H4 (cell line): ENCODE results near the gene MIB2. TPM values are rescaled to one million over a fixed set of nuclear protein-coding genes. Genes with fewer than 3 reads are reported as not detected.

Experiments
- total RNA-seq: library from RNA; depleted of rRNA; stranded (reverse); fragments of >200 nt; shearing (Covaris generic); gene quantifications from 2 replicates; pipeline ENCODE4 v1.2.3, GENCODE V29; 2014; rRNA removed

The MIB2 gene
- total RNA-seq, 1 experiment from 2014 or later, result 11.8 TPM

Other genes with a start within 250 kb of the MIB2 start
- 162 and 168 TPM in 2 replicates for gene AURKAIP1, start 240.3 kb upstream of the MIB2 start, total RNA-seq
- 46.0 and 49.4 TPM in 2 replicates for gene CCNL2, start 216.2 kb upstream of the MIB2 start, total RNA-seq
- 243 and 264 TPM in 2 replicates for gene MRPL20, start 208.2 kb upstream of the MIB2 start, total RNA-seq
- not detected in 2 replicates for gene ANKRD65, start 194.2 kb upstream of the MIB2 start, total RNA-seq
- 0.04 TPM in 1 of 2 replicates, not detected in the other for gene VWA1, start 179.8 kb upstream of the MIB2 start, total RNA-seq
- not detected in 2 replicates for gene ATAD3C, start 165.8 kb upstream of the MIB2 start, total RNA-seq
- 4.4 and 5.7 TPM in 2 replicates for gene ATAD3B, start 143.7 kb upstream of the MIB2 start, total RNA-seq
- gene ATAD3A, start 103.3 kb upstream of the MIB2 start, total RNA-seq, result 20.9 and 30.3 TPM in 2 replicates
- gene TMEM240, start 74.9 kb upstream of the MIB2 start, total RNA-seq, result not detected in 2 replicates
- gene SSU72, start 40.6 kb upstream of the MIB2 start, total RNA-seq, result 83.4 and 130 TPM in 2 replicates
- gene FNDC10, start 15.4 kb upstream of the MIB2 start, total RNA-seq, result 0.85 and 1.2 TPM in 2 replicates
- gene MMP23B, start 16.7 kb downstream of the MIB2 start, total RNA-seq, result not detected in 2 replicates
- gene CDK11B, start 43.5 kb downstream of the MIB2 start, total RNA-seq, result 4.7 and 10.4 TPM in 2 replicates
- 18.5 and 20.1 TPM in 2 replicates for gene SLC35E2B, start 77.3 kb downstream of the MIB2 start, total RNA-seq
- 3.8 and 7.0 TPM in 2 replicates for gene CDK11A, start 108.9 kb downstream of the MIB2 start, total RNA-seq
- 27.4 and 36.7 TPM in 2 replicates for gene NADK, start 163.0 kb downstream of the MIB2 start, total RNA-seq